KG1 (cell line): ENCODE data around the gene PACSIN3.

ENCODE experiments used
- DNase-seq: peaks from one replicate; lab custom pipeline; 2025; lab: John Stamatoyannopoulos, UW

The PACSIN3 gene

GRCh38 chr11:47152953-47153950 is 33.0 kb downstream of the PACSIN3 start:
- DNase-seq = no peak

DNA sequence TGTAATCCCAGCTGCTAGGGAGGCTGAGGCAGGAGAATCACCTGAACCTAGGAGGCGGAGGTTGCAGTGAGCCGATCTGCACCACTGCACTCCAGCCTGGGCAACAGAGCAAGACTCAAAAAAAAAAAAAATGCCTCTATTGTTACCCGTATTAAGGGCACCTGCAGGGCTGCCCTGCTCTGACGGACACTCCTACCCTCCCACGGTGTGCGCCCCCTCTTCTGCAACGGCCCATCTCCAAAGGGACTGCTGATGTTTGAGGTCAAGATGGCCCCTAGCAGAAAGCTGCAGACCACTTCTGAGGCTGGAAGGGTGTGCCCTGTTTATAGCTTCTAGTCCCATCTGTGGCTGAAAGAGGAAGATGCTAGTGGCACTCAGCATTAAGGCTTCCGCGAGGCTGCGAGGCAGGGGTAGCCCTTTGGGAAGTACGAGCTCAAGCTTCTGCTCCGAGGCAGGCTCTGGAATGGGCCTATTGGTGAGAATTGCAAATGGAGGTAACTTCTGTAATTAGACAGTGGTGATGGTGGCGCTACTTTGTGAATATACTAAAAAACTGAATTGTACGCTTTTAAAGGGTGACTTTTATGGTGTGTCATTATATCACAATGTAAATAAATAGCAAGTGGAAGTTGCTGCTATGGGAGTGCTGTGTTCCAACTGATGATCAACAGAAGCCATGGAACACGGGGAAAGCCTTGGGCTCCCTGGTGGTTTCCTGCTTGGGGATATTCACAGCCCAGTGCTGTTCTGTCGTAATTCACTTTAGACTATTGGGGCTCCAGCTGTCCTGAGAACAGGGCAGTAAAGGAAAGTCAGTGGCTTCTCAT is 33.9 kb downstream of the PACSIN3 start:
- no peak for DNase-seq

- DNase-seq = no peak
Observed at GRCh38 chr11:47149782-47150181, 36.5 kb downstream of the PACSIN3 start.

DNA sequence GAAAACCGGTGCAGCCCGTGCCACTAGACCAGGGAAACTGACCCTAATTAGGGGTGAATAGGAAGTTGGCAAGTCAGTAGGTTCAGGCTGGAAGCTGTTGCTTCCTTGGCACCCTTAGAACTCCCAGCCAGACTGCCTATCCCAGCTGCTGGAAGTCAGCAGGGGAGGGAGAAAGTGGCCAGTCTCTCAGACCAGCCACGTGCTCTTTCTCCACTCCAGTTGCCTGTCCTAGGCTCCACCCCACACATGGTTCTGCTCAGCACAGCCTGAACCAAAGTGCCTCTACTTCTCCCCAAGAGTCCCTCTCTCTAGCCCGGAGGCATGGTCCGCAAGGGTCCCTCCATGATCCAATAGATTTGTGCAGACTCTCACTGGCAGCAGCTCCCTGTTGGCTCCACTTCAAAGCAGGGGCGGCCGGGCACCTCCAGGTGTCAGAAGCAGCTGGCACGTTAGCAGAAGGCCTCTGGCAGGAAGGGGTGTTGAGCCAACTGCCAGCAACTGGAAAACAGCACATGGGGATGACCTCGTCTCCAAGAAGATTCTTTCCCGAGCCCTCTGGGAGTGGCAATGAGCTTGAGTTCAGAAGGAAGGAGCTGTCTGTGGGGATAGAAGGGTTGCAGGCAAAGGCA is 37.2 kb downstream of the PACSIN3 start:
- DNase-seq = no peak

DNA sequence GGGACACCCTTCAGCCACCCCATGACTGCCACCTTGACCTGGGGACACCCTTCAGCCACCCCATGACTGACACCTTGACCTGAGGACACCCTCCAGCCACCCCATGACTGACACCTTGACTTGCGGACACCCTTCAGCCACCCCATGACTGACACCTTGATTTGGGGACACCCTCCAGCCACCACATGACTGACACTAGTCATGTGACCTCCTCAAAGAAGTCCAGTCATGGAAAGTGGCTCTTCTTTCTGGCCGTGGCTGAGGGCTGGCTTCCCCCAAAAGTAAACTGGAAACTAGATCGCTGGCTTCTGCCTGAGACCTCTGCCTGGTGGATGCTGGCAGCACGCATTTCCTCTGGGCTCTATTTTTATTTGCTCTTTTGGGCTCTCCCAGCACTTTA is 38.0 kb downstream of the PACSIN3 start:
- DNase-seq = no peak

GRCh38 chr11:47147681-47148080 is 38.6 kb downstream of the PACSIN3 start:
- DNase-seq = no peak

DNA sequence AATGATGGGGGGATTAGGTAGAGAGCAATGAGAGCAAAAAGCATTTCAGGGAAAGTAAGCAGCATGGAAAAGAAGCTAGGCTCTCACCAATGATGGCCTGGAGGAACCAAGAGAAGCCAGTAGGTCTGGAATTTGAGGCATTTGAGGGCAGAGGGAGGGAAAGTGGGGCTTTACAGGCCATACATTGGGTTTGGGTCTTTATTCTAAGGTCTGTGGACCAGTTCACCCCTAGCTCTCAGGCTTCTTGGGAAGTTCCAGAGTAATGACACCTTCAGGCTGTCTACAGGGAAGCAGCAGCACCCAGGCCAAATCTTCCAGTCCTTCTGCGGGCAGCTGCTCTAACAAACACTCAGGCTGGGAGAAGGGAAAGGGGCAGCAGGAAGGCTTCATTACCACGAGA is 39.0 kb downstream of the PACSIN3 start:
- no peak for DNase-seq

- DNase-seq = no peak
Observed at GRCh38 chr11:47144541-47144940, 41.7 kb downstream of the PACSIN3 start.

DNA sequence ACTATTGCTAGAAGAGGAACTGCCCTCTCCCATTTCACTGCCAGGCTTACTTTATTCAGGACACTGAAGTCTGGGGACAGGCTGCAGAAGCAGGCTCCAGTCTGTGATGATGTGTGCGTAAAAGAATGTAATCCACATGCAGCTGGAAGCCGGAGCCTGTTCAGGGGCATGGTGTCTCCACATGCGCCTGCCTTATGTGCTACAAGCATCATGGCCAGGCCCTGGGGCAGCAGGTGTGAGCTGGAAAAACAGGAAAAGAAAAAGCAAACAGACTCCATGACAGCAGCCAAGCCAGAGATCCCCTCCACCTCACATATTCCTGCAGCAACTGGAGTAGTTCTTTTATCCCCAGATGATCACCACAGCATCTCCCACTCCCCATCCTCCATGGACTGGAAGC is 42.9 kb downstream of the PACSIN3 start:
- no peak for DNase-seq

DNA sequence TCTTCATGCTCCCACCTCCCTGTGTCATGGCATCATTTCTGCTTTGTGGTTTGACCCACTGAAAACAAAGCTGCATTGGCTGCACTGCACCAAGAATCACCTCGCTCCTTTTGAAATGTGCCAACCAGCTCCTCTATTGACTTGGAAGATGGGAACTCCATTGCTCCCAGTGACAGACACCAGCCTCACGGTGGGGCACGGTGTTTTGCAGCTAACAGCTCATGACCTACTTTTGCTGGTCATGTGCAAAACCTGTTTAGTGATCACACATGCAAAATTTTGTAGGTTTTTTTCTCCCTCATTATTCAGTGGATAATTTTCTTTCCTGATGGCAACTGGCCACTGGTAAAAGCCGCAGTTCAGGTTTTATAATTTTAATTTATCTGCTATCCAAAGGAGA is 46.4 kb downstream of the PACSIN3 start:
- no peak for DNase-seq

DNA sequence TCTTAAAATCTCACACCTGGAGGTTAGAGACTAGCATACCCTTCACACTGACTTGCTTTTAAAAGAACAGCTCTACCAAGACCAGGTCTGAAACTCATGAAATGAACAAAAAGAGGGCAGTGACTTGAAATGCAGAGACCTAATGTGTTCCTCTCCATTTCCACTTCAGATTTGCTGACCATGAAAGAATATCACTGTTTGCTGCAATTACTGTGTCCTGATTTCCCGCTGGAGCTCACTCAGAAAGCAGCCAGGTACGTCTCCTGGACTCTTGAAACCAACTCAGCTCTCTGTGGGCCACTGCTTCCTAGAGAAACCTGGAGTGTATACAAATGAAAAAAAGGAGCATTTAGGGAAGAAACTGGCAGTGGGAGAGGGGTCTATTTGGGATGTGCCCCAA is 48.8 kb downstream of the PACSIN3 start:
- no peak for DNase-seq

- DNase-seq = no peak
Observed at GRCh38 chr11:47136921-47137320, 49.3 kb downstream of the PACSIN3 start.

DNA sequence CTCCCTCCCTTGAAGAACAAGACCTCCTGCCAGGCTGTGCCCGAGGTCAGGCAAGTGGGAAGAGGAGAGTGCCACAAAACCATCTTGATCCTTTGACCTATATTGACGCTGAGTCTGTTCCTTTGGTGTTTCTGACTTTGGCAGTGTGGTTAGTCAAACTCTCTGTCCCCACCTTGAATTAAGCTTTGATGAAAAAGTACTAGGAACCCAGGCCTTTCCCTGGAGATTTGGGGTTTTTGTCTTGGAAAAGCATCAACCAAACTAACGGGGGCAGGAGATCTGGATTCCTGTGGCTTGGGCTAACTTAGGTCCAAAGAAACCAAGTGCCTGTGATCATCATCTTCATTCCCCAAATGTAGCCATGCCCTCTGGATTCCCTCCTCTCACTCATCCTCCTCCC is 49.9 kb downstream of the PACSIN3 start:
- DNase-seq = no peak

DNA sequence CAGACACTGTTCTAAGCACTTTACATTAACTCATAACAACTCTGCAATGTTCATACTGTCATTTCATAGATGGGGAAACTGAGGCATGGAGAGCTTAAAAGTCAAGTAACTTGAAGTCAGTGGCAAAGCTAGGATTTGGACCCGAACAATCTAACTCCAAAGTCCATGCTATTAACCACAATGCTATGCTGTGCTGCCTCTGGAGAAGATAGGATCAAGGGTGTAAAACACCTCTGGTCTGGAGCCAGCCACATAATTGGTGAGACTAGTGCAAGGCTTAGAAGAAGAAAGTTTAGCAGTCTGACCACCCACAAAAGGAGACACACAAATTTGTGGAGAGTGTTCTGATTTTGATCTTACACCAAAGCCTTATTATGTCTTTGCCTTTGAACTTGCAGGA is 53.3 kb downstream of the PACSIN3 start:
- DNase-seq = no peak

GRCh38 chr11:47132490-47132889 is 53.7 kb downstream of the PACSIN3 start:
- DNase-seq = no peak

DNA sequence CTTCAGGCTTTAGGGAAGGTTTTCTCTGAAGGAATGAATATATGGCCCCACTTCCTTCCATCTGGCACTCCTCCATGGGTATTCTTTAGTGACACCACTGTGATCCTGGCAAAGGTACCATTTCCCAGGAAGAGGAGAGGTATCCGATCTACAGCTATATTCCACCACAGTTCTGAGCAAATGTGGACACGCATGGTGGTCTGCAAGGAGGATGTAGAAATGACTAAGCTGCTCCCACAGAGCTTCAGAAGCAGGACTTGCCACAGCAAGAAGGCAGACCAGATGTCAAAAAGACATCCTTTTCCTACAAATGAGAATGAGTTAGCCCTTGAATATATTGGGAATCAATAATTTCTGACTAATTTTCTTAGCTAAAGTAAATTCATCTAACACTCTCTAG is 55.1 kb downstream of the PACSIN3 start:
- DNase-seq = no peak

DNA sequence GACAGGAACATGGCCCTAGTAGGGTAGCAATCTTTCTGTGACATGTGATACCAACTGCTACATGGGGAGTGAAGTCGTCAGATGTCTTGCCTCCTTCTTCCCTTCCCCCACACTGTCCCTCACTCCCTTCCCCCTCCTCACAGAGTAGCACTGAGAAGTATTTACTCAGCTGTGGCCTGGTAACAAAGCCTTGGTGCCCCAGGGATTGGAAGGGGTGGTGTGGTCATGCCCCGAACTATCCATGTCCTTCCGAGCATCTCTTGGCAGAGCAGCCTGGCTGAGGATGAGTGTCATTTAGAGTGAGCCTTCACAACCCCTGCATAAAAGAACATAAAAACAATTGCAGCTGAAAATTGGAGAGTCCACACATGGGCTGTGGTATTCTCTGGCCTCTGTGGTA is 55.7 kb downstream of the PACSIN3 start:
- DNase-seq = no peak
